OCI-M2 (cell line): Measurements from ENCODE around the gene EID1.
A peak's percentile ranks its signal among the peaks of the same experiment; 100 is the strongest.
"Not testable (repeated sequence)": the region's sequence is repeated elsewhere in the genome, so short reads cannot be mapped to it uniquely, and the experiment has no call there.

ENCODE experiments used
- DNase-seq: peaks from one replicate; lab custom pipeline; 2025; ENCODE audit not compliant: unreplicated experiment; lab: John Stamatoyannopoulos, UW

The EID1 gene, protein sequence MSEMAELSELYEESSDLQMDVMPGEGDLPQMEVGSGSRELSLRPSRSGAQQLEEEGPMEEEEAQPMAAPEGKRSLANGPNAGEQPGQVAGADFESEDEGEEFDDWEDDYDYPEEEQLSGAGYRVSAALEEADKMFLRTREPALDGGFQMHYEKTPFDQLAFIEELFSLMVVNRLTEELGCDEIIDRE

DNA sequence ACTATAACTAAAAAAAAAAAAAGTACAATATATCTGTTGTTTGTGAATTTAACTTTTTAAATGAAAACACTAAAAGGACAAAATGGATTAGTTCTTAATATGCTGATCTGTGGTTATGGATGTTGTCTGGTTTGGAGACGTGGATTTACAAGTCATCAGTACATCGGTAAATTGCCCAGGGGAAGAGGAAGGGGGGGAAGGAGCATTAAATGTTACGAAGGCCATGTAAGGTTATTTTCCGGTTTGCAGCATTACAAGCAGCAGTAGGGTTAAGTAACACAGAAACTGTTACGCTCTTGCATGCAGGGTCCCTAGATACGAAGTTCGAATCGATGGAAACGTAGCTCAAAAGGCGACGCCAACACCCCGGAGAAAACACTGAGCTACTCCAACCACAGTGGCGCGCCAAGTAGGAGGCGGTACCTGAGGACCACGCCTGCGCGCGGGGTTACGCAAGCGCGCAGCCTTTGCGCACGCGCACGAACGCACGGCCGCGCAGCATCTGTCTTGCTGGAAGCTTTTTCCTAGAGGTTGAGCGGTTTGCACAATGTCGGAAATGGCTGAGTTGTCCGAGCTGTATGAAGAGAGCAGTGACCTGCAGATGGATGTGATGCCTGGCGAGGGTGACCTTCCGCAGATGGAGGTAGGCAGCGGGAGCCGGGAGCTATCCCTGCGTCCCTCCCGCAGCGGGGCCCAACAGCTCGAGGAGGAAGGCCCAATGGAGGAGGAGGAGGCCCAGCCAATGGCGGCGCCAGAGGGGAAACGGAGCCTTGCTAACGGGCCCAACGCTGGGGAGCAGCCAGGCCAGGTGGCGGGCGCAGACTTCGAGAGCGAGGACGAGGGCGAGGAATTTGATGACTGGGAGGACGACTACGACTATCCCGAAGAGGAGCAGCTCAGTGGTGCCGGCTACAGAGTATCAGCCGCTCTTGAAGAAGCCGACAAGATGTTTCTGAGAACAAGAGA lies at the start of gene EID1:
Gene EID1 (plus strand): TSS at position 505 of the 966 bp plus-strand sequence. CDS start 43 bp downstream, at position 548.
- DNase-seq: peak; percentile 69

DNA sequence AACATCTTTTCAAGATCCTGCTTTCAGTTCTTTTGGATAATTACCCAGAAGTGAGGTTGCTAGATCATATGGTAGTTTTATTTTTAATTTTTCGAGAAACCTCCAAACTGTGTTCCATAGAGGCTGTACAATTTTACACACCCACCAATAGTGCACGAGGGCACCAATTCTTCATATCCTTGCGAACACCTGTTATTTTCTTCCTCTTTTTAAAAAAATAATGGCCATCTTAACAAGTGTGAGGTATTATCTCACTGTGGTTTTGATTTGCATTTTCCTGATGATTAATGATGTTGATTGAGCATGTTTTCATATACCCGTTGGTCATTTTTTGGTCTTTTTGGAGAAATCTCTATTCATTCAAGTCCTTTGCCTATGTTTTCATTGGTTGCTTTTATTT lies 49.5 kb upstream of the EID1 start:
- no peak for DNase-seq

DNA sequence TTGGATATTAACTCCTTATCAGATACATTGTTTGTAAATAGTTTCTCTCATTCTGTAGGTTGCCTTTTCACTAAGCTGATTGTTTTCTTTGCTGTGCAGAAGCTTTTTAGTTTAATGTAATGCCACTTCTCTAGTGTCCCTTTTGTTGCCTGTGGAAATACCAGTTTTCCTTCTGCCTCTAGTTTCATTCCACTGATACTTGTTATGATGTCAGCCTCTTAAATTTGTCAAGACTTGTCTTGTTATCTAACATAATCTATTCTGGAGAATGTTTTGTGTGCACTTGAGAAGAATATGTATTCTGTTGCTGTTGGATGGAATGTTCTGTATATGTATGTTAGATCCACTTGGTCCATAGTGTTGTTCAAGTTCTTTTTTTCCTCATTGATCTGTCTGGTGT lies 49.0 kb upstream of the EID1 start:
- DNase-seq: no peak

DNA sequence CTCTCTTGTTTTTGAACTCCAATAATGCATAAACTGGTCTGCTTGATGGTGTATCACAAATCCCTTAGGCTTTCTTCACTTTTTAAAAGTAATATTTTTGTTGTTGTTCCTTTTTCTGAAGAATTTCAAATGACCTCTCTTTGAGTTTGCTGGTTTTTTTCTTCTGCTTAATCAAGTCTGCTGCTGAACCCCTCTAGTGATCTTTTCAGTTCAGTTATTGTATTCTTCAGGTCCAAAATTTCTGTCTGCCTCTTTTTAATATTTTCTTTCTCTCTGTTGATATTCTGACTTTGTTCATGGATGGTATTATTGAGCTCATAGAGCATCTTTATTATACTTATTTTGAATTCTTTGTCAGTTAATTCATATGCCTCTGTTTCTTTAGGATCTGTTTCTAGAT lies 45.3 kb upstream of the EID1 start:
- DNase-seq: no peak

DNA sequence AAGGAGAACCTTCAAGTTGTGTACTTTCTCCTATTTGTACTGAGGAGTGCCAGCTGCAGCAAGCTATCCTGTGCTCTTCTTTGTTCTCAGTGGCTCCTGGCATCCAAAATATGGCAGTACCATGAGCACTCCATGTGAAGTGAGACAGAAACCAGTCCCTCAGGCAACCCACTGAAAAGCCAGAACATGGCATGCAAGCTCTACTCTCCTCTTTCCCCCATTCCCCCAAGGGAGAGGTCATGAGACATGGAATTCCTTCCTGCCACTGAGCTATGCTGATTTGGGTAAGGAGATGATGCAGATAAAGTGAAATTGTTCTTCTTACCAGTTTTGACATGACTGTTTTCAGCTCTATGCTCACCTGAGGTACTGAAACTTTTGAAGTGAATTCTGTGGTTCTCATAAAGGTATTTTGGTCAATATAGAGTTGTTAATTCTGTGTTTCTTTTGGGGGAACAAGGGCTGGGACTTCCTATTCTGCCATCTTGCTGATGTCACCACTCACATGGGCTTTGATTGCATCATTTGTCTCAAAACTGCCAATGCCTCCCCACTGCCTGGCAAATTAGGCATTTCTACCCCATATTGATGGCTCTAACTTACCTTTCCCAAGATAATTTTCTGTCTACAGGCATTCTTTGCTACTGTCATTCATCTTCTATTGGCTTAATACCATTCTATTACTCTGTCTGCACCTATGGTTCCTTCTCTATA lies 44.3 kb upstream of the EID1 start:
- no peak for DNase-seq

DNA sequence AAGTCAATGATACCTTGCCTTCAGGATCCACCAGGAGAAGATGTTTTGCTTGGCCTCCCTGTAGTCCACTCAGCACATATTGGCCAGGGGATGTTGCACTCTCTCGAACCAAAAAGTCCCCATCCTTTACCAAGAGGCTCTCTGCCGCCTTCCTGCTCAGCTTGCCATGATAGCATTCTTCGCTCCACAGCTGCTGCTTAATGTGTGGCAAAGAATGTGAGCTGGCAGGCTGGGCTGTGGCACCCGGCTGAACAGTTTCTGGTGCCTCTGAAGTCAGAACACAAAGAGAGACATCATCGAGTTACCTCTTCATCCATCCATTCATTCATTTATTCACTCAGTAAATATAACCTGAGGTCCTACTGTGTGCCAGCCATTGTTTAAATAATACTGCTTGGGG lies 43.2 kb upstream of the EID1 start:
- DNase-seq: no peak

DNA sequence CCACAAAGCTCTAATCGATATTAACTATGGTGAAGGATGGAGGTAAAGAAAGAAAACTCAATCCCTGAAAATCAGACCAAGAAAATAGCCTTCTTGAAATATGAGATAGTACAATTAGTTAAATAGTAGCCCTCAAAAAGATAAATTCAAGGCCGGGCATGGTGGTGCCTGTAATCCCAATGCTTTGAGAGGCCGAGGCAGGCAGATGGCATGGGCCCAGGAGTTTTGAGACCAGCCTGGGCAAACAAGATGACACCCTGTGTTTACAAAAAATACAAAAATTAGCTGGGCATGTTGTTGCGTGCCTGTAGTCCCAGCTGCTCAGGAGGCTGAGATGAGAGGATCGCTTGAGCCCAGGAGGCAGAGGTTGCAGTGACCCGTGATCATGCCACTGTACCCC lies 35.4 kb upstream of the EID1 start:
- no peak for DNase-seq

DNA sequence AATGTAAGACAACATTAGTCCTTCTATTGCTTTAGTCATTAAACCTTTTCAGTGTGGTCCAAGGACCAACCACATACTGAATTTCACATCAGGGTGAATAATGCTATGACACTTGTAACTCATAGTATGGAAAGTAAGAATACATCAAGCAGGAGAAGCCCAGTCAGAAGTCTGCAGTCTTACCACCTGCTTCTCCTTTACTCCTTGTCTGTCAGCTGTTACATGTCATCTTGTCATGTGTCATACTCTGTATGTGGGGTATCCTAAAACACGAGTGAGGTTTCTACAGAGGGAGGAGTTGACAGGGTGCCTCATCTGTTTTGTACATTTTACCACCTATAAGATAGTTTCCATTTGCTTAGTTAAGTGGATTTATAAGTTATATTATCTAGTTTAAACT lies 32.8 kb upstream of the EID1 start:
- DNase-seq: no peak

DNA sequence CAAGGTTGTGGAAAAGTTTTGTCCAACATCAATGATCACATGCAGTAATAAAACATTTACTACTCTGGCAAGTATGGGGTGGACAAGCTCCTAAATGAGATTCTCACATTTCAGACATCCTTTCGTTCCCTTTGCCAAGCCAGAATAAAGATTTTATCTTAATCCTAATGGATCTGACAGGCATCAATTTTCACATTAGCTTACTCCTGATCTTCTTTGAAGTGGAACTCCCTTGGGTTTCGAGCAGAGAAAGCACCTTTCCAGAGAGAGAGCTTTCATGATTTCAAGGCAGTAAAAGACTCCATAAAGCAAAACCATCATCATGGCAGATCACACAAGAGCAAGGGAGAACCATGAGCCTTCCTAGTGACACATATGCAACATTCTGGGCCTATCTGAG lies 27.3 kb upstream of the EID1 start:
- DNase-seq: no peak

DNA sequence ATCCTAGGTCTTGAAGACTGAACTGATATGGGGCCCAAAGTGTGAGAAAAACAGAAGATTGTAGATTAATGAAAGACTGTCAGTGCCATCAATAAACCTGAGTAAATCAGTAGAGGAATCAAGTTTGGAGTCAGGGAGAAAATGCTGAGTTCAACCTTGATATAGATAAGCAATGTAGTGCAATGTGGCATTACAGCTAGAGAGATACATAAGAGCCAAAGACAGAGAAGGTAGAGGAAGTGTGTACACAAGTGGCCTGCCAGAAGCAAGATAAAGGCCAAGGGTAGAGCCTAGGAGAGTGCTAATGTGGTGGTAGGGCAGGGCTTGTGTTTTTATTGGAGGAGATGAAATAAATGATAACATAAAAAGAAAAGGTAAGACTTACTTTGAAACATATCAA lies 26.0 kb upstream of the EID1 start:
- no peak for DNase-seq

DNA sequence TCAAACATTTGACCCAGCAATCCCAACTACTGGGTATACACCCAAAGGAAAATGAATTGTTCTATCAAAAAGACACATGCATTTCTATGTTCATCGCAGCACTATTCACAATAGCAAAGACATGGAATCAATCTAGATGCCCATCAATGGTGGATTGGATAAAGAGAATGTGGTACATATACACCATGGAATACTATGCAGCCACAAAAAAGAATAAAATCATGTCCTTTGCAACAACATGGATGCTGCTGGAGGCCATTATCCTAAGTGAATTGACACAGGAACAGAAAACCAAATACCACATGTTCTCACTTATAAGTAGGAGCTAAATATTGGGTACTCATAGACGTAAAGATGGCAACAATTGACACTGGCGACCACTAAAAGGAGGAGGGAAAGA lies 23.5 kb upstream of the EID1 start:
- not testable (repeated sequence) for DNase-seq

DNA sequence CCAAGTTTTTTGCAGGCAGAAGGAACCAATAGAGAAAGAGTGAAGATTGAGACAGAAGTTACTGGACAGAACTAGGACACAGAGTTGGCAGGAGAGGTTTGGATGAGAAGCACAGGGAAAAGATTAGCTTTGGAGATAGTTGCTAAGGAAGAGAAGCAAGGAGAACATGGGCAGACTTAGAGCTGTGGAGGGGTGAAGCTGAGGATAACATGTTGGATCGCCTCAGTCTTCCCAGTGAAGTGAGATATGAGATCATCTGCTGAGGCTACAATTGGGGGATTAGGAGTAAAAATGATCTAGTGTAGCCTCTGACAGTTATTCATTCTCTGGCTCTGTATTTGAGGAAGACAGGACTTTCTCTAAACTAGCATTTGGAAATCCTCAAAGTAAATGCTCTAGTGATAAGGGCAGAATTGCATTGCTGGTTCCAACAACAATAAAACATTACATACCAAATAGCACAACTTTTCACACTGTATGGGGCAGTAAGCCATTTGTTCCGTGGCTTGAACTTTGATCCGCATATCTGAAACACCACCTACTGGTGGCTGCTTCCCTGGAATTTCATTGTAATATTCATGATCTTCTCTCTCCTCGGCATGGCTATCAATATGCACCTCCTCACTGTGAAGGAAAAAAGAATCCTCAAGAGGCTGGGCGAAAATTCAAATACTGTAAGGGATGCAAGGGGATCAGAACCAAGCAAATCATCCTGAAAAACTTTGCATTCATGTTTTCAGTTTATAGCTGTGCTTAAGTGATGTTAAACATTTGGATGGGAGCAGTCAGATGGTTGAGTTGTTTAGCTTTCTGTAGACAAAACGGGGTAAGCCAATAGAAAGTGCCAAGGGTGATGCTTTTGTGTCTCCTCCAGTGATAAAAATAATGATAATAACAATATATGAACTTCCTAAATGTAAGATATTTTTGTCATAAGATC lies 22.2 kb upstream of the EID1 start:
- no peak for DNase-seq

DNA sequence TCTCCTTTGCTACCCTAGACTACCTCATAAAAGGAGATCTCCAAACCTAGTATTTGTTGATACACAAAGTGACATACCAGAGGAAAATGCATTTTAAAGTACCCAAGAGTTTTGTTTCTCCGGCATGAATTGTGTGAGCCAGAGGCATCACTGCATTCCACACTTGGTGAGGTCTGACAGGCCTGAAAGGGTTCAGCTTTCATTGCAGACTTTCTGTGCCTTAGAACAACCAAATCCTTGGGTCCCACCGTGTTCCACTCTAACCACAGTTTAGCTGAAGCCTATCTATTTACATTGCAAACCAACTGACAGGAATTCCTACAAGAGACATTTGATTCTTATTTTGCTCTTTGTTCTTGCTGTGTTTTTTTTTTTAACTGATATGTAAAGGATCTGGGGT lies 21.0 kb upstream of the EID1 start:
- DNase-seq: no peak

DNA sequence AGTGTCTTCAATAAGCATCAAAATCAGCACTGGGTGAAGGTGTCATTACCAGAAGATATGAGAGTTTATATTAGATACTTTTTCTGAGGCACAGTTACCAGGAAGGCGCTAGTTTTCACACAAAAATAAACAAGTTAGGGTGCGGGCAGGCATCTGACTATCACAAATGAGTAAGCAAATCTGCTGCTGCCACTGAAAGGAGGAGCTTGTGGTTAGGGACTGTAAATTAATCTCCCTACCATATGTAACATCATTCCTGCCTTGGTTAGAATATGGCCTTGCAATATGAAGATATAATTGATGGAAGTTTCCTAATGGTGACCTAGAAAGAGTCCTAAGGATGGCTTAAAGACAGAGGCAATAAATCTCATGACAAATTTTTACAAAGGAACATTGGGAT lies 19.5 kb upstream of the EID1 start:
- DNase-seq: peak; percentile 9

DNA sequence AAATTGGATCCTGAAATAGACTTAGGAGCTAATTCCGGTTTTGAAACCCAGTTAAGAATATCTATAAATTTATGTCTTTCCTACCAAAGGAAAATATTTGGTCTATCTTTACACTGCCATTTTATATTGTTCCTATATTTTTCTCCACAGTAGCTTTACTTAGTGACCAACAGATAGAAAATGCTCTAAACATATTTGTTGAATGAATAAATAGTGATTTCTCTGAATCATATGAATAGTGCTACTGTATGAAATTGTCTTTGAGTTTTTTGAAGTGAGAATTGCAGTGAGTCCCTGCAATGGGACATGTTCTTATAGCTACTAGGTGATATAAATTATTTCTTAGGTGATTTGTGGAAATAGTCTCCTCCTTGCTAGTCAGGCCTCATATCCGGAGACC lies 18.5 kb upstream of the EID1 start:
- no peak for DNase-seq

DNA sequence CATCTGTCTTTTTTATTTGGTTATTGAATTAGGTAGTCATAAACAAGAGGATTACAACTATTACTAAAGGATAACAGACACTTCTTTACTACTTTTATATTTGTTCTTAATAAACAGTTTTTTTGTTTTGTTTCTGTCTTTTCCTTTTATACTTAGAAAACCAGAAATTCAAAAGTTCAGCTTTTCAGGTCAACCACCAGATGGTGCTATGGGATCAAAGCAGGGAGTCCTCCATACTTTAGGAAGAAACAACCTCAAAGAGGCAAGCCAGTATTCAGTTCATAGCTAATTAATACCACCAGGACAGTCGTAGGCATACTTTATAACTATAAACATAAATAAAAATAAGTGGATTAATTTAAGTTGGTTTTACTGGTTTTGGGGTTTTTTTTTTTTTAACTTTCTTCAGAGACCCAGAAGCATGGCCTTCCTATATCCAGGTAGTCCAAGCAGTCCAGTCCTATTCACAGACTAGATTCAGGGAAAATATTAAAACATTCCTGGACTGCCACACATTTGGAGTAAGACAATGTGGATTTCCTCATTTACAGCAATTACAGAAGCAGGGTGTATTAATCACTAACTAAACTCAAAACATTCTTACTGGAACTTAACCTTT lies 16.0 kb upstream of the EID1 start:
- peak; percentile 29 for DNase-seq

DNA sequence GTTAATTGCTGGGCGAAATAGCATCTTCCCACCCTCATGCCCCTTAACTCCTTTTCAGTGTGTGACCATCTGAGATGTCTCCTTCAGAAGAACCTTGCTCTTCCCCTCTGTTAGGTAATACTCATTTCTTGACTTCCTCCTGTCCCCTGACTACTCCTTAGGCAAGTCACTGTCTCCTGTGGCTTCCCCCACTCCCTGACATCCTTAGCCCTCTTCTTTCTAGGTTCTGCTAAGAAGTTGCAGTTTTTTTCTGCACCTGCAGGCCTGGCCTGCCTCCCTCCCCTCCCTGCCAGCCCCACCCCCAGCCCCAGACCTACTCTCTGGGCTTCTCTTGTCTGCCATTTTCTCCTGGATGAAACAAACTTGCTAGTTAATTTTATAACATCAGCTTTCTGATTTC lies 15.2 kb upstream of the EID1 start:
- DNase-seq: no peak

DNA sequence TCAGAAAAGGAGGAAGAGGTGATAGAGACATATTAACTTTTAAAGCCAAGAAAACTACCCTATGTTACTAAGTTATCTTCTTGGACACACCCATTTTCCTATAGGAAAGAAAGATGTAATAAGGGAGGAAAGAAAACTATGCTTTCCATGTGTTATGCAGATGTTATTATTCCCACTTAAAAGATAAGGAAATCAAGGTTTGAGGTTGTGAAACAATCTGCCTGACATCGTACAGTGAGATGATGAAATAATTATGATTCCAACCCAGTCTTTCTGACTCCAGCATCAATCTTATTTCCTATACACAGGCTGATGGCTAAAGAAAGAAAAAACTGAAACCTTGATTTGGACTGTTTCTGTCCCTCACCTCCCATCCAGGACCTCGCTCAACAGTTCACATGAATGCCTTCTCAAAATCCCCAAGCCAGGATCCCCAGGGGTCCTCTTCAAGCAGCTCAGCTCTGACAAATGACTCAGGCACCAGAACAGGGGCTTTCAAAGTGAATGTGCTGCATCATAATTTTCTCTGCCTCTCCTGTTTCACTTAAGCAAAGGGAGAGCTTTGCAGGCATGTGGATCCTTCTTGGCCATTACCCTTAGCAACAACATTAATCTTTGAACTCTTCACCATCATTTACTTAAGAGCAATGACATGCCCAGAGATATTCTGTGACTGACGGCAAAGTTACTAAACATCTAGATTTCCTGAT lies 12.4 kb upstream of the EID1 start:
- no peak for DNase-seq

DNA sequence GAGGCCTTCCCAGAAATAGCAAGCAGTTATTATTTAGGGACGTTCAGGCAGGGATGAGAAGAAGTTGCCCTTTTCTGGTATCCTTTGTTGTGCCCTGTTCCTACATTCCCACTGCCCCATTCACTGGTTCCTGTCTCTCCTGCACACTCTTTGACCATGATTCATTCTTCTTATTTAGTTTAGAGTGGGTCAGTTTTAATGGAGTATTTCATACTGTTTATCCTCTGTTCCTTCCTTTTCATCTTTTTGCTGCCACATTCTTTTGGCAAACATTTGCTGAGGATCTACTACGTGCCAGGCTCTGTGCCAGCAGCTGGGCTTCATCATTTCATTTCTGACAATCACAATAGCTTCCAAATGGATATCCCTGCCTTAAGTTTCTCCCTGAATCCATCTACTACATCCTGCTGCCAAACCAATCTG lies 11.8 kb upstream of the EID1 start:
- DNase-seq: no peak

DNA sequence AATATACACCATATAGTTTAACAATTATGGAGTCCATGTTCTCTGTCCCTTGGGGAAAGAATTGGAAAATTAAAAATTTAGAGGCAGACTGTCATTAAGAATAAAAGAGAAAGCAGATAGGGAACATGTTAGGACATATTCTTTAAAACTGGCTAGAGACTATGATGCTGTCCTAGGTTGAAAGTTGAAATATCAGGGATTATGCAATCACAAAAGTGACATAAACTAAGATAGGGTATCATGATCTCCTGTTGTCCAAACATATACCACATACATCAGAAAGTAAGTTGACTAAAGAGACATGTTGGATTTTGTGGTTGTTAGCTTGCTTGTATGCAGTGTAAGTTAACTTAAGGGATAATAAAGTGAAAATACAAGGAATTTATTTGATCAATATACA lies 9.9 kb upstream of the EID1 start:
- no peak for DNase-seq
